Ovary (tissue), 3 donors: ENCODE results near the gene CHD9.

Experiments used
- EP300 ChIP-seq: sonication (generic); formaldehyde crosslinking; IDR thresholded peaks from one replicate; pipeline ENCODE4 v1.6.1; 2017; ENCODE audit warnings: antibody characterized with exemption
- POLR2A ChIP-seq: fragments of 450-650 bp; IDR thresholded peaks from one replicate; pipeline ENCODE4 v1.6.1; 2017; ENCODE audit warnings: antibody characterized with exemption, mild to moderate bottlenecking, moderate library complexity
- TF ChIP-seq, protein P1 (sequence below), 3 donors: fragments of 450-650 bp in 2 of 3; fragments of 200-600 bp in 1 of 3; IDR thresholded peaks; one replicate each; pipeline versions ENCODE4 v1.5.1 to v1.8.0; 2016 to 2022; ENCODE audit warnings: antibody characterized with exemption in 3 of 3, mild to moderate bottlenecking in 1 of 3
- donor health status: DM: no; HTN: no; CAD: no.

DNA sequence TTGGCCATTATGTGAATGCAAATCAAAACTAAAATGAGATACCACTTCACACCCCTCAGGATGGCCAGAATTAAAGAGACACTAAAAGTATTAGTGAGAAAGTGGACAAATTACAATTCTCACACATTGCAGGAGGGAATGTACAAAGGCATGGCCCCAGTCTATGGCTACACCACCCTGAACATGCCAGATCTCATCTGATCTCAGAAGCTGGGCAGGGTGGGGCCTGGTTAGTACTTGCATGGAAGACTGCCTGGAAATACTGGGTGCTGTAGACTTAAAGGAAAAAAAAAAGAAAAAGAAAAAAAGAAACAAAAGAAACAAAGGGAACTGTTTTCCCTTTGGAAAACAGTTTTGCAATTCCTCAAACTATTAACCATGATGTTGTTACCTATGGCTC, 282.5 kb downstream of the CHD9 start:
- TF ChIP-seq, protein P1, sequence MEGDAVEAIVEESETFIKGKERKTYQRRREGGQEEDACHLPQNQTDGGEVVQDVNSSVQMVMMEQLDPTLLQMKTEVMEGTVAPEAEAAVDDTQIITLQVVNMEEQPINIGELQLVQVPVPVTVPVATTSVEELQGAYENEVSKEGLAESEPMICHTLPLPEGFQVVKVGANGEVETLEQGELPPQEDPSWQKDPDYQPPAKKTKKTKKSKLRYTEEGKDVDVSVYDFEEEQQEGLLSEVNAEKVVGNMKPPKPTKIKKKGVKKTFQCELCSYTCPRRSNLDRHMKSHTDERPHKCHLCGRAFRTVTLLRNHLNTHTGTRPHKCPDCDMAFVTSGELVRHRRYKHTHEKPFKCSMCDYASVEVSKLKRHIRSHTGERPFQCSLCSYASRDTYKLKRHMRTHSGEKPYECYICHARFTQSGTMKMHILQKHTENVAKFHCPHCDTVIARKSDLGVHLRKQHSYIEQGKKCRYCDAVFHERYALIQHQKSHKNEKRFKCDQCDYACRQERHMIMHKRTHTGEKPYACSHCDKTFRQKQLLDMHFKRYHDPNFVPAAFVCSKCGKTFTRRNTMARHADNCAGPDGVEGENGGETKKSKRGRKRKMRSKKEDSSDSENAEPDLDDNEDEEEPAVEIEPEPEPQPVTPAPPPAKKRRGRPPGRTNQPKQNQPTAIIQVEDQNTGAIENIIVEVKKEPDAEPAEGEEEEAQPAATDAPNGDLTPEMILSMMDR (IDR thresholded peaks at IDR 0.05): no peak
- no peak for TF ChIP-seq EP300
- no peak for TF ChIP-seq POLR2A
